Lung (tissue), 12 donors: ENCODE results near the gene PTGFR. TPM values are rescaled to one million over a fixed set of nuclear protein-coding genes. Genes with fewer than 3 reads are reported as not detected.

ENCODE experiments used
- ATAC-seq: fragments of 200-7000 bp; cut with Tn5 transposase; one replicate; pipeline ENCODE4 v1.9.1; 2020; ENCODE audit warnings: moderate number of reproducible peaks; ENCODE audit not compliant: insufficient read depth, low FRiP score
- DNase-seq, 3 donors: peaks; one replicate each; pipeline ENCODE4 v3.0.0-alpha.2; 2013 to 2017
- H3K27ac ChIP-seq, 2 donors: one replicate each; pipeline ENCODE4 v1.5.1; 2013; ENCODE audit warnings: mild to moderate bottlenecking in 2 of 2, moderate library complexity in 2 of 2, control low read depth in 1 of 2, inconsistent platforms in 1 of 2, low read depth in 1 of 2, low read length in 1 of 2
- H3K27me3 ChIP-seq, 3 donors: one replicate each; pipeline ENCODE4 v1.5.1; 2013; ENCODE audit warnings: low read length in 2 of 3; ENCODE audit not compliant: control insufficient read depth in 3 of 3, insufficient read depth in 3 of 3
- H3K36me3 ChIP-seq, 4 donors: one replicate each; pipeline ENCODE4 v1.5.1; 2013; ENCODE audit warnings: low read length in 4 of 4, mild to moderate bottlenecking in 1 of 4, moderate library complexity in 1 of 4; ENCODE audit not compliant: control insufficient read depth in 4 of 4, insufficient read depth in 4 of 4
- H3K4me1 ChIP-seq, 5 donors: one replicate each; pipeline ENCODE4 v1.5.1; 2013; ENCODE audit warnings: low read length in 5 of 5, mild to moderate bottlenecking in 2 of 5, moderate library complexity in 1 of 5; ENCODE audit not compliant: control insufficient read depth in 5 of 5, insufficient read depth in 5 of 5
- H3K4me3 ChIP-seq: one replicate; pipeline ENCODE4 v1.5.1; 2013; ENCODE audit warnings: mild to moderate bottlenecking, control low read depth, moderate library complexity
- H3K9ac ChIP-seq, 2 donors: one replicate each; pipeline ENCODE4 v1.5.1; 2013; ENCODE audit warnings: low read length in 2 of 2, control low read depth in 1 of 2; ENCODE audit not compliant: insufficient read depth in 1 of 2
- H3K9me3 ChIP-seq, 4 donors: one replicate each; pipeline ENCODE4 v1.5.1; 2013; ENCODE audit warnings: low read length in 3 of 4, mild to moderate bottlenecking in 1 of 4, moderate library complexity in 1 of 4; ENCODE audit not compliant: control insufficient read depth in 4 of 4, insufficient read depth in 3 of 4
- CTCF ChIP-seq: IDR thresholded peaks from 2 replicates; pipeline ENCODE4 v1.5.1; 2012; ENCODE audit warnings: mild to moderate bottlenecking; ENCODE audit errors: control extremely low read depth, extremely low read depth
- WGBS, 2 donors: extraction: QIAGEN DNeasy Blood & Tissue Kit; methylation state at CpG; one replicate each; pipeline ENCODE4 v1.1.7; 2013; 5-methylcytosine and 5-hydroxymethylcytosine counted together
- polyA plus RNA-seq, 2 donors: library from polyadenylated mRNA; stranded (reverse); fragments of 200-250 nt; gene quantifications; one replicate each; pipeline ENCODE4 v1.2.1, GENCODE V29; 2013
- total RNA-seq, 2 donors: library from RNA; depleted of rRNA in 1 of 2; stranded (reverse); fragments of >200 nt in 1 of 2; gene quantifications; one replicate each; pipeline ENCODE4 v1.2.1, GENCODE V29; 2014 to 2021
- donor health status: control.
- donor health status: control.
- donor health status: Bipolar disorder and iron deficiency.
- donor health status: healthy.
- donor health status: DM: yes; HTN: yes; CAD: no.

Gene PTGFR
- total and polyA plus RNA-seq, 4 donors: 0.68 to 4.8 (median 2.9) TPM

- WGBS, 2 donors: 68 to 77% methylated on average over 2 of the region's 2 CpGs
- no peak for TF ChIP-seq CTCF
These were observed 49.3 kb downstream of the PTGFR start for GRCh38 chr1:78540048-78540447.

GRCh38 chr1:78541479-78541878 lies 50.7 kb downstream of the PTGFR start:
- TF ChIP-seq CTCF: no peak
- Histone ChIP-seq H3K27me3 (no peaks in the 10 kb centered on the region), H3K4me3 (no peak overlapping the region), H3K27ac (no peak overlapping the region), H3K9ac (no peak overlapping the region), H3K9me3 (no peaks in the 10 kb centered on the region), H3K36me3 (no peaks in the 10 kb centered on the region), H3K4me1 (no peaks in the 10 kb centered on the region)
- ATAC-seq (no peak), DNase-seq (no peak)

More at GRCh38 chr1:78540048-78540447, 49.3 kb downstream of the PTGFR start:
- Histone ChIP-seq H3K9ac (no peak overlapping the region), H3K9me3 (no peaks in the 10 kb centered on the region), H3K4me1 (no peaks in the 10 kb centered on the region), H3K36me3 (no peaks in the 10 kb centered on the region), H3K27ac (no peak overlapping the region), H3K27me3 (no peaks in the 10 kb centered on the region), H3K4me3 (no peak overlapping the region)
- DNase-seq (no peak), ATAC-seq (no peak)

GRCh38 chr1:78543941-78544643 lies 53.3 kb downstream of the PTGFR start:
- WGBS, 2 donors: 87 to 89% methylated on average over 3 of the region's 3 CpGs
- H3K27ac ChIP-seq: no peak overlapping the region
- H3K4me3 ChIP-seq: no peak overlapping the region
- no peak for ATAC-seq
- no peak for DNase-seq
- H3K36me3 ChIP-seq: no peaks in the 10 kb centered on the region
- TF ChIP-seq CTCF: no peak
- no peaks in the 10 kb centered on the region for H3K9me3 ChIP-seq
- H3K9ac ChIP-seq: no peak overlapping the region
- no peaks in the 10 kb centered on the region for H3K4me1 ChIP-seq
- no peaks in the 10 kb centered on the region for H3K27me3 ChIP-seq

- H3K9me3 ChIP-seq: peaks cover 0 to 3% (median 1%) of the 10 kb centered on the region in 4 donors
- no peaks in the 10 kb centered on the region for H3K36me3 ChIP-seq
- no peak overlapping the region for H3K9ac ChIP-seq
- H3K4me1 ChIP-seq: no peaks in the 10 kb centered on the region
- H3K27ac ChIP-seq: no peak overlapping the region
- ATAC-seq (no peak), DNase-seq (no peak)
- no peak for TF ChIP-seq CTCF
- no peaks in the 10 kb centered on the region for H3K27me3 ChIP-seq
- no peak overlapping the region for H3K4me3 ChIP-seq
- 67 to 89% methylated on average over 1 of the region's 1 CpG for WGBS, 2 donors
These were observed 56.3 kb downstream of the PTGFR start for GRCh38 chr1:78547081-78547480.
